GM19240 (cell line): ENCODE results near the gene BEND2.
"Not testable (repeated sequence)": the region's sequence is repeated elsewhere in the genome, so short reads cannot be mapped to it uniquely, and the experiment has no call there.

Experiments
- DNase-seq: peaks from one replicate; pipeline ENCODE4 v3.0.0; 2011; ENCODE audit warnings: low spot score; ENCODE audit not compliant: insufficient read length

The BEND2 gene

DNA sequence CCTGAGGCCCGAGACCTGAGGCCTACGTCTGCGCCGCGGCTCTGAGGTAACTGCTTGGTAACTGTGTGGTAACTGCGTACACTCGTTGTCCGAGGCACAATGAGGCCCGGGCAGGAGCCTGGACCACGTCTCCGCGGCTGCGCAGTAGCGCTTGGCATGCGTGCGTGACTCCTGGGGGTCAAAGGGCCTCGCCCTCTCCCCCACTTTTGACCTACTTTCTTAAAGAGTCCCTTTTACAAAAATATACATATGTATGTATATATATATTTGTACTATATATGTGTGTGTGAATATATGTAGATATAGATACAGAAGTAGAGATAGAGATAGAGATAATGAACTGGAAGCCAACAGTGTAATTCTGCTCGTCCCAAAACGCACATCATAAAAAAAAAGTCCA is at the start of gene BEND2:
BEND2 (minus strand) TSS at position 101 of the 400 bp plus-strand sequence. CDS start 136 bp downstream, outside the sequence.
- no peak for DNase-seq

DNA sequence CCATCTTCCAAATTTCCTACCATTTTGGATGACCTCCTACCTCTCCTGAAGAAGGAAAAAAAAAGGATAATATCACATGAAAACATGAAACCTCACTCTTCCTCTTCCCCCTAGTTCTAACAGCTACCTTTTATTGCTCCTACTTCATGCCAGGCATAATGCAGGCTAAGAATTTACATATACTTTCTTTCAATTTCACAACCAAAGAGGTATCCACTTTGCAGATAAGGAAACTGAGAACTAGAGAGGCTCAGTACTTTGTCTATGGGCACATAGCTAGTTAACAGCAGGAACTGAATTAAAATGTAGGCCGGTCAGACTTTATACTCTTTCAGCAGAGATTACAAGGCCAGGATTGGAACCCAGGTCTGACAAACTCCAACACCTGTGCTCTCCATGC is 34.4 kb upstream of the BEND2 start:
- no peak for DNase-seq

DNA sequence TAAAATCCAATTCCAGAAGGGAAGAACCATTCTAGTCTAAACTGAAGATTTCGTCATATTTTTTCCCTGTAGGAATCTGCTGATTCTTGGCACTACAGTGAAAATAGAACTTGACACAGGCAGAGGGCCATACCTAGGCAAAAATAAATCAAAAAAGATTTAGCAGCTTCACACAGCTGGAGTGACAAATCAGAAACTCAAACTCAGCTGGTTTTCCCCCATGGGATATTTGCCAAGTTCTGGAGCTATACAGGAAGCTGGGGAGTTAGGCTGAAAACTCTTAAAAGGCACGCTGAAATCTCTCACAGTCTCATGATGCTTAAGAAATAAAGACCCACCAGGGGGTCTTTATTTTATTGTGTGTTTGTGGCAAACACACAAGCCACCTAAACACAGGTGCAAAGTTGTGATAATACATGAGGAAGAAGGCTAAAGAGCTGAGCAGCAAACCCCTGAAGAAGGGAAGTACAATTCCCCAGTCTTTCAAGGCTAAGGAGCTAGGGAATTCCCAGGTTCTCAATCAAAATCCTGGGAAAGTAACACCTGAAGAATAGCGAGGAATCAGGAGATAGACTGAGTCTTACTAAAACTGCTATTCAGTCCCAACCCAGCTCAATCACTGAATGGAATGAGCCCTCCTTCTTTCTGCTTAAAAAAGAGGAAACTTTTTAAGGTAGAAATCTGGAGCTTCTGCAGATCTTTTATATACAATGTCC is 32.1 kb upstream of the BEND2 start:
- DNase-seq, result no peak

DNA sequence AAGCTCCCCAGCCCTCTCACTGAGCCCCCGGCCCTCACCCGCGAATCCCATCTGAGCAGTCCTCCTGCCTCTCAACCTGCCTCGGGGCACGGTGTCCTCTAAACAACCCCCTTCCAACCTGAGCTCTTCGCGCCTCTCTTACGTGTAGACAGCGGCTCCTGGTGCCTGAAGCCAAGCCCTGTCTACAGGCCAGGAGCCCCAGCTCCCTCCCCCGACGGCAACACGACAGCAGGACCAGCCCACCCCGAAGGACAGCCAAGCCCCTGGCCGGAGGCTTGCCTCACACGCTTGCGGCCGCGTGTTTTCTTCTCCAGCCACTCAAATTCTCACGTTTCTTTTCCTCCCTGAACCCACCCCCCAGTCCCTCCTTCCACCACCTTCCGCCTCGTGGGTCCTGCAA is 9.0 kb upstream of the BEND2 start:
- not testable (repeated sequence) for DNase-seq

DNA sequence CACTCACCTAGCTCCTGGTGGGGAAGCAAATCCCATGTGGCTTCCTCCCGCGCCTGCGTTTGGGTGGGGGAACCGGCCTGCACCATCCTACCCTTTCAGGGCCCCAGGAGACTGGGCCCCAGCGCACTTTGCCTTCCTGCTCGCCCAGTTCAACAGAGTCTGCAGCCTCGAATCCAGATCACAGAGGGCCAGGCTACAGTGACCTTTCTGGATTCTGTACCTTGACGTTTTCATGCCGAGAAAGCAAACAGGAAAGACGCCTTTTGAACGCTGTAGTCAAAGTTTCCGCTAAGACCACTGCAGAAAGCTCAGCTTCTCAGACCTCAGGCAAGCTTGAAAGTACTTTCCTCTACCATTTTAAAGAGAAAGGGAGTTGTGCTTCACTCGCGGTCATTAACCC is 7.4 kb upstream of the BEND2 start:
- no peak for DNase-seq

DNA sequence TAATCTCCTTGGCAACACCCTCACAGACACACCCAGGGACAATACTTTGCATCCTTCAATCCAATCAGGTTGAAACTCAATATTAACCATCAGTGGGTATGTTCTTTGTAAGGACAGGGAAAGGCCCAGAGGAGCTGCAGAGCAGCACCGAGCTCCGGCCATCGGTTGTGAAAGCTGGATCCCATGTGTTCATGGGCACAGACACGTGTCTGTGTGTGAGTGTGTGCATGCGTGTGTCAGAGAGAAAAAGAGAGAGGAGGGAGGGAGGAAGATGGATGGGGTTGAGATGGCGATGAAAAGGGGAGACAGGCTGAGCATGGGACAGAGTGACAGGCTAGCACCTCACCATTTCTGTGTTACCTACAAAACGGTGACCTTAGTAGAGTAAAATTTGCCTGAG is 6.8 kb upstream of the BEND2 start:
- DNase-seq, result no peak

DNA sequence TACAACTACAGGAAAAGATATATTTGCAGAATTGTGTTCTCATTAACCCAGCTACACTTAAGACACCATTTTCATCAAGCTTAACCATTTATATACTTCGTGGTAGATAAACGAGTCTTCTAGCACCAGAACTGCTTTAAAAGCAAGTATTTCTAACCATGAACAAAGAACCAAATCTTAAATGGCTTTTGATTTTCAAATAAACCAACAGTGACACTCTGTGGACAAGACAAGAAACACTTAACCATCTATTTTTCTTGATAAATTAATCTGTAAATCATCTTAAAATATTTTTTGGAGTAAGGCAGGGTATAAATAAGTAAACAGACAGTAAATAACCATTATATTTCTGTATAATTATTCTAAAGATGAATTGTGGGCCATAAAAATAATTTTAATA is 10.2 kb downstream of the BEND2 start:
- no peak for DNase-seq

DNA sequence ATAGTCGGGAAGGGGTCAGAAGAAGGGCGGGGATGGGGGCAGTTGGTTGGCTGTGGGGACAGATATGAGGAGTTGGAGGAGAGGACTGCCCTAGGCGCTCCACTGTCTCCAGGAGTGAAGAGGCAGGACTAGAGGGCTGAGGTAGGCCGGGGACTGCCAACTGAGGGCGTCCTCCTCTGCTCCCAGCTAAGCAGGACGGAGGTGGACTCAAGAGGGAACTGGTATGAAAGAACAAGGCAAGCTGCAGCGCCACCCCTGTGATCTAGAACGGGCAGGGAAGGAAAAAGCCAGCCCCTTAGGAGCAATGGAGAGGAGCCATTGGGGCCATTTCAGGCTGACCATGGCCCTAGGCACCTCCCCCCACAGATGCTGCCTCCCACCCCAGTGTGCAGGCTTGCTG is 14.0 kb downstream of the BEND2 start:
- no peak for DNase-seq

DNA sequence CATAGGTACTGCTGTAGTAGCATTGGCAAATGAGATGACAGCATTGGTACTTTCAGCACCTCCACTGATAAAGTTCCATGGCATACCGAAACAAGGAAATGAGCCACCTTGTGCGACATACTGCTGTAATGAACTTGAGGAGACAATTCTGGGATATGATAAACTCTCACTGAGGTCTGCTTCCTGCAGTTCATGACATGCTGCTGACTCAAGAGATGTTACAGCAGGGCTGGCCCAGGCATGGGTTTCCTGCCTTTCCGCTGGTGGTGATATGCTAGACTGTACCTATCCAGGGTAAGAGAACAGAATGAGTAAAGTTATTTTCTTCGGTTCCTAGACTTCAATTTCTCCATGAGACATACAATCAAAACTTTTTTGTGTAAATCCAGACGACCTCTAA is 17.1 kb downstream of the BEND2 start:
- no peak for DNase-seq

DNA sequence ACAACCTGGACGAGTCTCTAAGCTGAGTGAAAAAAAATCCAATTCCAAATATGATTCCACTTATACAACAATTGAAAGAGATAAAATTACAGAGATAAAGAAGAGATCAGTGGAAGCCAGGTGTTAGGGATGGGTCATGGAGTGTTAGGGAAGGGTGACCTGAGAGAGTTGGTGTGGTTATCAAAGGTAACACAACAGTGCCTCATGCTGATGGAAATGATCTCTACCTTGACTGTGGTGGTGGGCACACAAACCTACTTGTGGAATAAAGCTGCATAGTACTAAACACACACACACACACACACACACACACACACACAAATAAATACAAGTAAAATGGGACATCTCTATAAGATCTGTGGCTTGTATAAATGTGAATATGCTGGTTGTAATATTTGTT is 26.0 kb downstream of the BEND2 start:
- no peak for DNase-seq

DNA sequence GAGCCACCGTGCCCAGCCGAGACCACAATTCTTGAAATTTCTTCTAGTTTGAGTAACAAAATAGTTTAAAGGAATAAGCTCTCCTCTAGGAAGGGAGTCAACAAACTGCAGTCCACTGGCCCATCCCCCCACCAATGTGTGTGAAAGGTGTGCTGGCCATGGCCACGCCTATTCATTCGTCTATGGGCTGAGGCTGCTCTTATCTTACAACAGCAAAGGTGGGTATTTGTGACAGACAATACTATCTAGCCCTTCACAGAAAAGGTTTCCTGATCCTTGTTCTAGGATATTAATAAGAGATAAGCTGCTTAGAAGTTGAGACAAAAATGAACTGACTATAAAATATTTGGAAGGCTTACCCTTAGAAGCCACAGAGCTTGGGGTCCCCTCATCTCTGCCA is 41.2 kb downstream of the BEND2 start:
- no peak for DNase-seq

DNA sequence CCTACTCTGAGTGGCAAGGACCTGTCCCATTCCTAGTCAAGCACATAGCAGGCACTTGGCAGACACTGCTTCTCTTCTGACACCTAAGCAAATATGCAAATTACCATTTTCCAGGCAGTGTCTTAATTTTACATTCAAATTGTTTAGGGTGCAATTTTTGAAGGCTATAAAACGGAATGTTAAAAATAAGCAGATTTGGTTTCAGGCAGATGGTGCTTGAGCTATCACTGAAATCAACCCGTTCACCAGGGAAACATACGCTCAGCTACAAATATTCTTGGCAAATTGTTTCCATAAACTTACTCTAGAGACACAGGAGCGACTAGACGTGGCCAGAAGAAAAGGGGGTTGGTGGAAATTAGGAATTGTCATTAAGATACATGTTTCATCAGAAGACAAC is 45.7 kb downstream of the BEND2 start:
- DNase-seq, result no peak

DNA sequence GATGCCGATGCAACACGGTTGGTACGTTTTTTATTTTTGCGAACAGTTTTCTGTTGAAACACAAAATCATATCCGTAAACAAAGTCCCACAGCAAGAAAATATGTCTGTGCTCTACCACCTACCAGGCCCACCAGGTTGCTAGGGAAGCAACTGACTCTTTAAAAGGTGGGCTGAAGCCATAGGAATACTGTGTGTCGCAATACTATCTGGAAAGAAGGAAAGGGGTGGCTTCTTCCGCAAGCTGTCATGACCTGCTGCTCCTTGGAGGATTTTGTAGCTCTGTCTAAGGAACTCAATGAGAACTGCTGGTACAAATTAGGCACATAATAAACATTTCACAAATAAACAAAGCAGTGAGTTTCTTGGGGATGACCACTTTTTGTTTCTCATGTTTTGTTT is 46.5 kb downstream of the BEND2 start:
- no peak for DNase-seq

DNA sequence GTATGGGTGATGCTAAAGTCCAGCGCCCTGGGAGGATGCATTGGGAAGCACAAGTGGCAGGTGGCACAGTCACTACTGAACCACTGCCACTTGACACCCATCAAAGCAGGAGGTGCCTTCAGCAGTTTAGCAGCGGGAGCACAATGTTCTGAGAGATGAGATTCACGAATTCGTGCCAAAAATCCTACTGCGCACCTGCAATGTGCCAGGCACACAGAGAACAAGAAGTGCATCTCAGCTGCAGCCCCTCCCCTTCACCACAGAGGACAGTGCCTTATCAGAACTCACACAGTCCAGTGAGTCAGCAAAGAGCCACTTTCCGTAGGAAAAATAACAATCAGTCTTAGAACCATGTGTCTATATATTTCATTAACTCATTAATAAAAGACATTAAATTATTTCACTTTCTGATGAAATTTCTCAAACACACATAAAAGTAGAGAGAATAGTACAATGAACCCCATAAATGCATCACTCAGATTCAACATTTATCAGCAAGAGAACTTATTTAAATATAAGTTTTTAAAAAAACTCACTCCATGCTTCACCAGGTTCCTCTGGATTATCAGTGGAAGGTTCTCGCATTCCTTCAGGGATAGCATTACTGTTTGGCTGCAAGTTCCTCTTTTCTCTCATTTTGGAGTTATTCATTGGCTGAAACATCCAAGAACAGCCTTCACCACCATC is 47.0 kb downstream of the BEND2 start:
- DNase-seq, result no peak

DNA sequence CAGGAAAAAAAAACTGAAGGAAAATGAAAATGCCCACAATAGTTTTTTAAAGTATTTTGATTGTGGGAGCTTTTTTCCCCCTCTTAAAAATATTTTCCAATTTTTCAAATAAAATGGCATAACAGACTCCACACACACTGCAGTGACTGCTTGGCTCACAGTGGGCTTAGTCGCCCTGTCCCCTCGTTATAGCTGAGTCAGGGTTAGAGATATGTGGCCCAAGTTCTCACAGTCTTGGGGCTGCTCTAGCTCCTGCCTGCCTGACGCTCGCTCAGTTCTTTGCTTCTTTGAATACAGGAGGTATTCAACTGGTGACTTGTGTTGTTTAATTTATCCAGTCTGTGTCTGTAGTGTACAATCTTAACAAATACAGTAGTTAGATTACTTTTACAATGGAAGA is 47.7 kb downstream of the BEND2 start:
- DNase-seq, result no peak

DNA sequence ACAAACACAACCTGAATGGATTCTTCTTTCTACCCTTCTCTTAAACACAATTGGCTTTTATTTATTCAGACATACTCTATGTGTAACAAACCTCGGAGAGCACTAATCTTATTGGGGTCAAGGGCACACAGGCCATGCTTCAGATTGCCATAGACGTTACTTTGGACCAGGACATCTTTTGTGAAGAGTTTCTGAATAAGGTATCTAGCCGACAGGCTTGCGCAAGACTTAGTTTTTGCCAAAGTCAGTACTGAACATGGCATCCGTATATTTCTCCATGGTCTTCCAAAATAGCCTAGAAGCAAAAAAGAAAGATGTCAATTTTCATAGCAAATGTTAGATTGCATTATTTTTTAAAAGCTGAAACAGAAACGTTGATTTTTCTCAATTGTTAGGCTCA is 49.8 kb downstream of the BEND2 start:
- DNase-seq, result no peak

DNA sequence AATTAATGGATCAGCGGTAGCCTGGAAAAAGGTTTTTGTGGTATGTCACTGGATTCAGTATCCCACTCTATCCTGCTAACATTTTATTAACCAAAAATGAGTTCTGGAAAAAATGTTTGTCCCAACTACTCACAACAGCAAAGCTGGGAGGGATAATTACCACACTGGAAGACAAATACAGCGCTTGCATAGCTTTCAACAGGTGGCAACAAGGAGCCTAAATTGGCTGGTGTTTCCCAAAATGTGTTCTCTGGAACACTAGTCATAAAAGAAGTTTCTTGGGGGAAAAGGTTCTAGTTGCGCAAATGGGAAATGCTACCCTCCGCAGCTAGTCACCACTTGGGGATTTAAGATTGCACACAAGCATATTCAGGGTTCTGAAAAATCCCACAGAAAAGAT is 54.6 kb downstream of the BEND2 start:
- DNase-seq, result no peak

DNA sequence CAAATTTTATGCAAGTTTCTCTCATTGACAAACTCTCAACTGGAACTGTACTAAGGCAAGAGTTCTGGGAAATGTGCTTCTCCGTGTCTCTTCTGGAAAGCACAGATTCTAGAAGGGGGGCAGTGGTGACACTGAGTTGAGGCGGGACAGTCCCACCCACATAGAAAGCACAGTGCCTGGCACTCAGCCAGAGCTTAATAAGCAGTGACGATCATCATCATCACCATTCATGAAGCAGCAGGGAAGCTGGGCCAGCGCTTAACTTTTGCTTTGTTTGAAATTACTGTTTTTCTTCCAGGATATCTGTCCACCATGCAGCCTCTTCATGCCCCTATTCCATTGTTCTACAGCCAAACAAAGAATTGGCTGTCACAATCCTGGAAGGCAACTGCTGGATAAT is 60.3 kb downstream of the BEND2 start:
- DNase-seq, result no peak

DNA sequence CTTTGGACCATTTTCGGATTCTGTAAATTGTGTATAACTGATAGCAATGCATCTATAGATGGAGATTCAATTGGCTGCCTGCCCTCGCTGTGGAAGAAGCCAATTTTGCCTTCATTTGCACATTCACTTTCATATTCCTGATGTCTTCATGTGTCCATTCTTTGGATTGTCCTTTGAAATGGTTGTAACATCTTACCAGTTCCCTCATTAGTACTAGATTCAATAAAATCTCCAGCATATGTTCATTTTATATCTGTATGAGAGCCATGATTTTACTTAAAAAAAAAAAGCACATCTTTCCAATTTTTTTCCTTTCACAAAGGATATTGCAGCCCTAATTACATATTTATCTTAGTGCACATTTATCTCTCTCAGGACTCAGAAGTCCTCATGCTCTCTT is 61.7 kb downstream of the BEND2 start:
- no peak for DNase-seq

DNA sequence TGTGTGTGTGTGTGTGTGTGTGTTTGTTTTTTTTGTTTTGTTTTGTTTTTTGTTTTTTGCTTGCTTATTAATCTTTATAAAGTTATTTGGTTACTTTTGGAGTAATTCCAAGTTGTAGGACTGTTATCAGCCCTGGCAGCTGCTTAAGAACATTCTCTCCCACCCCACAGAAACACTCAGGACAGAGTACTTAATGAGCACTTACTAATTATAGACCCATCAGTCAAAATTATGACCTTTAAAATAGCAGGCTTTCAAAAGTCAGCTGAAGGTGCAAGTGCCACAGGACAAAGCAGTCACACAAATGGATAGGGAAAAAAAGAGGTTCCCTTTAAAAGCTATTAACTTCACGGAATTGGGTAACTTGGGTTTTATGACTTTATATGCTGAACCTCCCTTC is 69.0 kb downstream of the BEND2 start:
- DNase-seq, result no peak

DNA sequence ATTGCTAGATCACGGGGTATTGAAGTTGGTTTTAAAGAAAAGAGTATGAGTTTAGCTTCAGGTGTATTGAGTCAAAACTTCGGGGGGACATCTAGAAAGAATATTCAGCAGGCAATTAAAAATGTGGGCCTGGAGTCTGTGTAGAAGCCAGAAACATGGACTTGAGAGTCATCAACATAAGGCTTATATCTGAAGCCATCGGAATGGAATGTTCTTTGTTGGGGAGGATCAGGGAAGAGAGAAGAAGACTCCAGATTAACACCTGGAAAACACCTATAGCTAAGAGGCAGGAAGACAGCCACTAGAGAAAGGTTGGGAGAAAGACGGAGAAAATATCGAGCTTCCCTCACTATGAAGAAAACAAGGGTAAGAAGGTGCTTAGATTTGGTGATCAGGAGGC is 69.5 kb downstream of the BEND2 start:
- no peak for DNase-seq

DNA sequence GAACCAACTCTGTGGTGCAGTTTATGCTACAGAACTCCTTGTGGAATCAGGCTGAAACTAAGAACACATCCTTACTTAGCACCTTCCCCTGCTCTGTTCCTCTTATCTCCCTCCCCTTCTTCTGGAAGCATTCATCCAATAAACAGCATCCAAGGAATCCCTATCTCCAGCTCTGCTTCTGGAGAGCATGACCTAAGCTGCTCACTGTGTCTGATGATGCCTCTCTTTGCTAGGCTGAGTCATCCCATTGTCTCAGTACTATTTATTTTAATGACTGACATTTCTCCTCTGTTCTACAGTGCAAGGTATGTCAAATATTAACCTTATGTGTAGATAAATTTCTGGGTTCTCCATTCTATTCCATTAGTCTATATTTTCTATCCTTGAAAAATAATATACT is 71.2 kb downstream of the BEND2 start:
- DNase-seq, result no peak

DNA sequence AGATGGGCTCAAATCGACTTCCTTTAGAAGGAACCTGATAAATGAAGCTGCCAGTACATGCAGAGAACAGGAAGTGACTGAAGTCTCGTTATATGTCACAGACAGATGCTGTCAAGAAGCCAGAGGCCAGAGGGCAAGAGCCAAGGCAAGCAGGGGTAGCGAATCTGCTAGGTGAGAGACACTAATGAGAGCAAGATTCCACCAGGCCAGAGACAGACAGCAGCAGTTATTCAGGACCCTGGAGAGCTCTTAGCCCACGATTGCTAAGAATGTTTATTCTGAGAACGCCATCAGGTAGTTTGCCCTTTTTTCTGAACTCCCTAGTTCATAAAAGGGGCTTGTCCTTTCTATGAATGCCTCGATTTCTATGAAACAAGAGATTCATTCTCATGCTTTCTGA is 73.7 kb downstream of the BEND2 start:
- no peak for DNase-seq
